WTC11 (cell line): ENCODE data around the gene HOXA5. TPM values are rescaled to one million over a fixed set of nuclear protein-coding genes. Genes with fewer than 3 reads are reported as not detected.

Source experiments
- ATAC-seq: fragments of 200-7000 bp; cut with Tn5 transposase; 2 replicates; pipeline ENCODE4 v1.10.0; 2021; ENCODE audit warnings: mild to moderate bottlenecking, moderate library complexity
- CTCF ChIA-PET: fragments of 300-600 bp; sonication (Branson Sonifier 250); formaldehyde crosslinking; loops from one replicate; lab custom pipeline; 2021; ENCODE audit warnings: antibody characterized with exemption; lab: Charles Lee
- POLR2A ChIA-PET: fragments of 350-600 bp; sonication (Branson Sonifier 250); formaldehyde crosslinking; loops from one replicate; lab custom pipeline; 2021; ENCODE audit warnings: antibody characterized with exemption; lab: Charles Lee
- DNase-seq: peaks from one replicate; pipeline ENCODE4 v3.0.0; 2021; ENCODE audit warnings: low spot score
- H3K27ac Mint-ChIP-seq: 2 replicates; pipeline ENCODE4 v1.8.0; 2021; ENCODE audit warnings: mixed read lengths
- H3K27me3 Mint-ChIP-seq: 2 replicates; pipeline ENCODE4 v1.8.0; 2021; ENCODE audit warnings: low read depth, mild to moderate bottlenecking, moderate library complexity, mixed read lengths
- H3K36me3 Mint-ChIP-seq: 2 replicates; pipeline ENCODE4 v1.8.0; 2021; ENCODE audit warnings: mixed read lengths
- H3K4me1 Mint-ChIP-seq: 2 replicates; pipeline ENCODE4 v1.8.0; 2022; ENCODE audit warnings: mixed read lengths
- H3K4me3 Mint-ChIP-seq: 2 replicates; pipeline ENCODE4 v1.8.0; 2021; ENCODE audit warnings: mild to moderate bottlenecking, moderate library complexity, mixed read lengths
- H3K9me3 Mint-ChIP-seq: 2 replicates; pipeline ENCODE4 v1.8.0; 2021; ENCODE audit warnings: mixed read lengths
- CREM ChIP-seq: sonication (generic); formaldehyde crosslinking; IDR thresholded peaks from 2 replicates; pipeline ENCODE4 v1.8.1; 2022; ENCODE audit warnings: mild to moderate bottlenecking, missing genetic modification reagents, moderate library complexity
- ELF4 ChIP-seq: sonication (generic); formaldehyde crosslinking; IDR thresholded peaks from 2 replicates; pipeline ENCODE4 v1.8.1; 2022; ENCODE audit warnings: low read depth, mild to moderate bottlenecking, moderate library complexity, missing genetic modification reagents
- EMX1 ChIP-seq: fragments of 250-450 bp; sonication (Bioruptor Pico); IDR thresholded peaks from 2 replicates; pipeline ENCODE4 v1.8.0; 2021; ENCODE audit warnings: mild to moderate bottlenecking
- JUN ChIP-seq: sonication (generic); formaldehyde crosslinking; IDR thresholded peaks from 2 replicates; pipeline ENCODE4 v1.8.0; 2023; ENCODE audit warnings: mild to moderate bottlenecking, missing genetic modification reagents
- NFE2L1 ChIP-seq: sonication (generic); formaldehyde crosslinking; IDR thresholded peaks from 2 replicates; pipeline ENCODE4 v1.8.1; 2023; ENCODE audit warnings: missing genetic modification reagents
- STAT6 ChIP-seq: sonication (generic); formaldehyde crosslinking; conservative IDR thresholded peaks from 2 replicates; pipeline ENCODE4 v1.8.1; 2023; ENCODE audit warnings: mild to moderate bottlenecking, low read depth, missing genetic modification reagents, moderate library complexity
- TCF7 ChIP-seq: sonication (generic); formaldehyde crosslinking; IDR thresholded peaks from 2 replicates; pipeline ENCODE4 v1.8.0; 2022; ENCODE audit warnings: mild to moderate bottlenecking, low read depth, missing genetic modification reagents, moderate library complexity
- USF1 ChIP-seq: sonication (generic); formaldehyde crosslinking; IDR thresholded peaks from 2 replicates; pipeline ENCODE4 v1.8.0; 2022; ENCODE audit warnings: mild to moderate bottlenecking, missing genetic modification reagents
- USF2 ChIP-seq: sonication (generic); formaldehyde crosslinking; IDR thresholded peaks from 2 replicates; pipeline ENCODE4 v1.8.1; 2023; ENCODE audit warnings: mild to moderate bottlenecking, missing genetic modification reagents, moderate library complexity
- ZMAT4 ChIP-seq: fragments of 250-450 bp; sonication (Bioruptor Pico); IDR thresholded peaks from 2 replicates; pipeline ENCODE4 v1.9.0; 2021; ENCODE audit warnings: mild to moderate bottlenecking
- ZNF232 ChIP-seq: sonication (generic); formaldehyde crosslinking; IDR thresholded peaks from 2 replicates; pipeline ENCODE4 v1.8.0; 2022; ENCODE audit warnings: mild to moderate bottlenecking, missing genetic modification reagents
- total RNA-seq: library from RNA; stranded (reverse); gene quantifications from 3 replicates; pipeline ENCODE4 v1.2.3, GENCODE V29; 2021

HOXA5 gene
- total RNA-seq, 1 experiment from 2014 or later: not detected

- ChIA-PET CTCF (no interaction called here), POLR2A (interaction anchor here (1.0 kb wide), 1 partner anchor 29 kb away, joined by 3 read pairs; the partner anchor contains the start of gene HOXA5)
- no peaks in the 10 kb centered on the region for H3K9me3 Mint-ChIP-seq
- no peak for TF ChIP-seq ZNF232 (CRISPR knock-in tag)
- TF ChIP-seq CREM (CRISPR knock-in tag): no peak
- no peak for TF ChIP-seq ELF4 (CRISPR knock-in tag)
- no peak for TF ChIP-seq TCF7 (CRISPR knock-in tag)
- peaks cover 18% of the 10 kb centered on the region for H3K4me1 Mint-ChIP-seq
- ATAC-seq: no peak
- peaks cover 95% of the 10 kb centered on the region for H3K27me3 Mint-ChIP-seq
- H3K36me3 Mint-ChIP-seq: no peaks in the 10 kb centered on the region
- no peak for DNase-seq
- H3K27ac Mint-ChIP-seq: no peak overlapping the region
- H3K4me3 Mint-ChIP-seq: peak overlapping the region; percentile 45
These were observed 29.3 kb downstream of the HOXA5 start for GRCh38 chr7:27113991-27114769.

GRCh38 chr7:27112955-27113949 is 30.2 kb downstream of the HOXA5 start:
- Mint-ChIP-seq H3K27ac (no peak overlapping the region), H3K27me3 (peaks cover 95% of the 10 kb centered on the region), H3K36me3 (no peaks in the 10 kb centered on the region), H3K4me3 (peak overlapping the region; percentile 57), H3K4me1 (peaks cover 20% of the 10 kb centered on the region), H3K9me3 (no peaks in the 10 kb centered on the region)
- TF ChIP-seq NFE2L1 (CRISPR knock-in tag) (no peak), JUN (CRISPR knock-in tag) (no peak), USF1 (CRISPR knock-in tag) (no peak), USF2 (CRISPR knock-in tag) (no peak), EMX1 (CRISPR knock-in tag) (no peak), ZMAT4 (CRISPR knock-in tag) (no peak)
- DNase-seq (peak; percentile 61), ATAC-seq (peak; percentile 21)
- CTCF ChIA-PET: interaction anchor here (0.6 kb wide), 1 partner anchor 280 kb away, joined by 3 read pairs; no protein-coding TSS in a partner anchor
- POLR2A ChIA-PET: interaction anchor here (1.0 kb wide), 1 partner anchor 30 kb away, joined by 3 read pairs; the partner anchor contains the start of gene HOXA5

GRCh38 chr7:27112361-27112760 is 31.1 kb downstream of the HOXA5 start:
- Mint-ChIP-seq H3K27me3 (peaks cover 95% of the 10 kb centered on the region), H3K4me3 (no peak overlapping the region), H3K27ac (no peak overlapping the region), H3K9me3 (no peaks in the 10 kb centered on the region), H3K4me1 (peaks cover 18% of the 10 kb centered on the region), H3K36me3 (no peaks in the 10 kb centered on the region)
- DNase-seq (no peak), ATAC-seq (no peak)
- POLR2A ChIA-PET: no interaction called here
- TF ChIP-seq STAT6 (CRISPR knock-in tag) (no peak), JUN (CRISPR knock-in tag) (no peak)
- CTCF ChIA-PET: no interaction called here
